HG03565 (cell line): Measurements from ENCODE around the gene BMP6.

Source experiments
- ATAC-seq: cut with Tn5 transposase; IDR thresholded peaks from one replicate; pipeline ENCODE4 v1.9.1; 2021; ENCODE audit warnings: mild to moderate bottlenecking, moderate library complexity; ENCODE audit not compliant: unreplicated experiment

BMP6 gene

DNA sequence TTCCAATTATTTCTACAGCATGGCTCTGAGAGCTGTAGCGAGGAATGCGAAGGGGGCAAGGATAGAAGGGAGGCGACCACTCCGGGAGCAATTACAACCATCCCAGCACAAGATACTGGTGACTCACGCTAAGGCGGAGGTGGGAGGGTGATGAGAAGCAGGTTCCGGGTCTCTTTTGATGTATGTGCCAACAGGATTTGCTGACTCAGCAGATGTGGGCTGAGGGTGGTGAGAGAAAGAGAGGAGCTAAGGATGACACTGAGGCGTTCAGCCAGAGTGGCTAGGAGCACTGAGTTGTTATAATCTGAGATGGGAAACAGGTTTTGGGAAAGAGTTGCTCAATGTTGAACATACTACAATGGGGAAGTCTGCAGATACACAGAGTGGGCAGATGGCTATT lies 194.0 kb downstream of the BMP6 start:
- no peak for ATAC-seq

DNA sequence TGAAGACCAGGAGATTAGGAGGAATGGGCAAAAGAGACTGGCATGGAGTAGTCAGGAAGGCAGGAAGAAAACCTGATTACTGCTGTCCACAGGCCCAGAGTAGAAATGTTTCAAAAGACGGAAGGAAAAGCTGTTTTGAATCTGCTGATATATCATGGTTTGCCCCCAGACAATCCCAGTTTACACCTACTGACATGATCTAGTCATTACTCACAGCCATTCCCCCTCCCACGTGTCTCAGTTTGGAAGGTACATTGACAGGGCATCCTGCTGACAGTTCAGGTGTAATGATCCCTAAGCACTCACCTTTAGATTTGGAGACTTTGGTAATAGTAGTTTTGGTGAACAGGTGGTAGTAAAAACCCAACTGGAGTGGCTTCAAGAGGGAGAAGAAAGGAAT lies 194.5 kb downstream of the BMP6 start:
- no peak for ATAC-seq

DNA sequence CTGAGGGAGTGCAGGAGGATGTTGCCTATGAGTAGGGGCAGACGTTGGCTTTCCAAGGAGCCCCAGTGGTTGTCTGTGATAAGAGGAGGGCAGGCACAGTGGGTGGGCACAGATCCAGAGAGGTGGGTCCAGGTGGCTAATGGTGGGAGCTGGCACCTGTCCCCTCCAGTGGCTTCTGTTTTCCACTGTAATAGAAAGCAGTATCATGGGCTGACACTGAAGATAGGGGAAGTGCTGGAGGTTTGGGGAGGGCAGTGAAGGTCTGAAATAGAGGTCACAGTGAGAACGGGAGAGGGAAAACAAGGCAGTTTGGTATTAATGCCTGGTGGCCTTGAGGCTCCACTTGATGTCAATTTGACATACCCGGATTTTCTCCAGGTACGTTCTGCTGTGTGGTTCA lies 195.1 kb downstream of the BMP6 start:
- no peak for ATAC-seq

DNA sequence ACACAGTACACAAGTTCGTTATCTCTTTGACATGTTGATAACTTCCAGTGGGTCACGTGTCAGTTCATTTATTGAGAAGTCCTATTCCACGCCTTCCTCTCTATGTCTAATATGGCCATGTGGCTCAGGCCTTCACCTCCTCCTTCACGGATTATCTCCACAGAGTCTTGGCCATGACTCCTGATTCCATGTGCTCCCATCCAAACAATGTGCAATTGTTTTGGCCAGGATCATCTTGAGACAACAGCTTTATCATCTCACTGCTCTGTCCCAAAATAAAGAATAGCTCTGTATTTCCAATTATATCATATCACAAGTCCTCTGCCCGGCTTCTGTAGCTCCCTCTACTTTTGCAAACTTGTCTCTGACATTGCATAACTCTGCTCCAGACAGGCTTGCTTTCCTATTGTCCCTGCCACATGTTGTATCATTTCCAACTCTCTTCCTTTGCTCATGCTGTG lies 195.8 kb downstream of the BMP6 start:
- ATAC-seq: no peak

DNA sequence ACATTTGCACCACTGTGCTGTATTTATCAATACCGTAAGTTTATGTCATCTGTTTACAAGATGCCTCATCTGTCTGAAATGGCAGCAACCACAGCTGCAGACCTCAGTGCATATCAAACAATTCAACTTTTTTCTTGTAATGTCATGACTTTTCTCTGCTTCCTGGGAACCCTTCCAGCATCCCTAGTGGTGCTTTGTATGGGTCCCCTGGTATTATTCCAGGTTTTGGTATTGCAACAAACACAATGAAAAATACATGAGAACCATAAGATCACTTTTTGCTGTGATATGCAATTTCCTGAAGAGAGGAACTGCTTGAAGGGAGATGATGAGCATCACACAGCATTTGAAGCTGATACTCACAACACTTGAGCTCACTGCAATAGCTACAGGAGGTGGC lies 196.7 kb downstream of the BMP6 start:
- ATAC-seq: no peak

DNA sequence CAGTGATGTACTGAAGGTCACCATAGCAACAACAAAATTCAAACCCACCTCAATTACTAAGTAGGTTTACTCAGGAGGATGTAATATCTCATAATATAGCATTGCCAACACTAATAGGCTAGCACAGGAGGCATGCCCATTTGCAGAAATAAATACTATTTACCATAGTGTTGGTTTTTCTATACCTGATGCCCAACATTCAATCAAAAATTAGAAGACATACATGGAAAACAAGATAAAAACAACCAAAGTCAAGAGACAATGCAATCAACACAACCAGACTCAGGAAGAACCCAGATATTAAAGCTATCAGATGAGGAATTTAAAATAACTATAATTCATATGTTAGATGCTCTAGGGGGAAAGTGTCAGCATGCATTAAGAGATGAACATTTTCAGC lies 199.0 kb downstream of the BMP6 start:
- no peak for ATAC-seq
